ENCODE data around the gene GAS7. TPM values are rescaled to one million over a fixed set of nuclear protein-coding genes. Genes with fewer than 3 reads are reported as not detected.

Gene GAS7
- total RNA-seq, 1 donor from 2014 or later, result 72.7 TPM

DNA sequence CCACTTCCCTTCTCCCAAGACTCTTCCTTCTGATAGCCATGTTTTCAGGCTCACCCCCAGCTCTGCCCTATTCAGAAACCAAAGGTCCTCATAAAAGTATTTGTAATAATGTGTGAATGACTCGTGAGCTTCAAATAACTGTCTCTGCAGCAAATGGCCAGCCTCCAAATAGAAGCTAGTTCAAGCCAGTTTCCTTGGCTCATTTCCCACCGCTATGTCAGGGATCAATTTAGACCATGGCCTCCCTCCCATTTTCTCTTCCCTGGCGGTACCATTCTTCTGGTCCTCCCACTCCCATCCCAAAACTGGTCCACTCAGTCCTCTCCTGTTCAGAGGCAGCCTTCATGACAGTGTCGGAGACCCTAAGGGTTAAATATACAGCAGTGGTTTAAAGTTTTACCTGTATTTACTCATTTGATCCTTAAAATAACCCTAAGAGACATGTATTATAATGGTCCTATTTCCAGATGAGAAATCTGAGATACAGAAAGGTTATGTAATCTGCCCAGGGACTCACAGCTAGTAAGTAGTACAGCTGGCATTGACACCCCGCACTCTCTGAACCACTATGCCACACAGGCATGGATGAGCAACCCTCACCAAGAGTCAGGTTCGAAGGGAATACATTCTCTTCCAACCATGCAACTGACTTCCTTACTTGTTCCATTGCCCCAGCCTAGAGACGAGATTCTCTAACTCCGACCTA, 42.9 kb downstream of the GAS7 start:
- DNase-seq (ENCODE audit: low read depth, low spot score), result no peak
- TF ChIP-seq, protein P1, sequence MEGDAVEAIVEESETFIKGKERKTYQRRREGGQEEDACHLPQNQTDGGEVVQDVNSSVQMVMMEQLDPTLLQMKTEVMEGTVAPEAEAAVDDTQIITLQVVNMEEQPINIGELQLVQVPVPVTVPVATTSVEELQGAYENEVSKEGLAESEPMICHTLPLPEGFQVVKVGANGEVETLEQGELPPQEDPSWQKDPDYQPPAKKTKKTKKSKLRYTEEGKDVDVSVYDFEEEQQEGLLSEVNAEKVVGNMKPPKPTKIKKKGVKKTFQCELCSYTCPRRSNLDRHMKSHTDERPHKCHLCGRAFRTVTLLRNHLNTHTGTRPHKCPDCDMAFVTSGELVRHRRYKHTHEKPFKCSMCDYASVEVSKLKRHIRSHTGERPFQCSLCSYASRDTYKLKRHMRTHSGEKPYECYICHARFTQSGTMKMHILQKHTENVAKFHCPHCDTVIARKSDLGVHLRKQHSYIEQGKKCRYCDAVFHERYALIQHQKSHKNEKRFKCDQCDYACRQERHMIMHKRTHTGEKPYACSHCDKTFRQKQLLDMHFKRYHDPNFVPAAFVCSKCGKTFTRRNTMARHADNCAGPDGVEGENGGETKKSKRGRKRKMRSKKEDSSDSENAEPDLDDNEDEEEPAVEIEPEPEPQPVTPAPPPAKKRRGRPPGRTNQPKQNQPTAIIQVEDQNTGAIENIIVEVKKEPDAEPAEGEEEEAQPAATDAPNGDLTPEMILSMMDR (conservative IDR thresholded peaks at IDR 0.05), result no peak
- no peaks in the 10 kb centered on the region for H3K4me1 Mint-ChIP-seq
- no peaks in the 10 kb centered on the region for H3K9me3 Mint-ChIP-seq
- no peaks in the 10 kb centered on the region for H3K27me3 Mint-ChIP-seq (ENCODE audit: low read depth)
- no peak overlapping the region for H3K27ac Mint-ChIP-seq (ENCODE audit: unreplicated experiment)
- no peak overlapping the region for H3K4me3 Mint-ChIP-seq
- no peaks in the 10 kb centered on the region for H3K36me3 Mint-ChIP-seq (ENCODE audit: low read depth)

DNA sequence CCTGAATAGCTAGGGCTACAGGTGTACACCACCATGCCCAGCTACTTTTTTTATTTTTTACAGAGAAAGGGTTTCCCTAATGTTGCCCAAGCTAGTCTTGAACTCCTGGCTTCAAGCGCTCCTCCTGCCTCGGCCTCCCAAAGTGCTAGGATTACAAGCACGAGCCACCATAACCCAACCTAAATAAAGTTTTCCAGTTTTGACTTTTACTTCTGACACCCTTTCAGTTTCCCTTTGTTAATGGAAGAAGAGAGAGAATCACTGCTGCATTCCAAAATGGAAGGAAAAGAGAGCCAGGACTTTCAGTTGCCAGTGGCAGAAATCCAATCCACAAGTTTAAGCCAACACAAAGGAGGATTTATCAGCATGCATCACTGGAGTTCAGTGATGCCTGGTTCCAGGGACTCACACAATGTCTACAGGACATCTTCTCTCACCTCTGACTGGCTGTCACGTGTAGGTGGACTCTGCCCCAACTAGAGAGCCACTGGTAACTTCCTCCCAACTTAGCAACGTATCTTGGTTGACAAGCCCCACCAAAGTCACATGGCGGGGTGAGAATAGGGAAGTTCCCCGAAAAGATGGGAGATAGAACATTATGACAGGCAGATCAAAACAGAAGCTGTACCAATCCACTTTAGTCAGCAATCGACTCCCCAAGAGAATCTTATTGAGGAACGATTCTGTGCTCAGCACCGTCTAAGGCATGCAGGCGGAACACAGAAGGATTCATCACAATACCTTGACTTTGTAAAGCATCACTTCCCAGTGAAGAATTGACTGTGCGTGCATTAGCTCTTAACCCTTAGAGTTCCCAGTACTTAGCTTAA, 46.5 kb downstream of the GAS7 start:
- Mint-ChIP-seq H3K27ac (ENCODE audit: unreplicated experiment) (no peak overlapping the region), H3K36me3 (ENCODE audit: low read depth) (no peaks in the 10 kb centered on the region), H3K4me1 (peaks cover 9% of the 10 kb centered on the region), H3K9me3 (no peaks in the 10 kb centered on the region), H3K4me3 (no peak overlapping the region), H3K27me3 (ENCODE audit: low read depth) (no peaks in the 10 kb centered on the region)
- DNase-seq (ENCODE audit: low read depth, low spot score), result no peak
- TF ChIP-seq, protein P1 (conservative IDR thresholded peaks at IDR 0.05), result no peak

DNA sequence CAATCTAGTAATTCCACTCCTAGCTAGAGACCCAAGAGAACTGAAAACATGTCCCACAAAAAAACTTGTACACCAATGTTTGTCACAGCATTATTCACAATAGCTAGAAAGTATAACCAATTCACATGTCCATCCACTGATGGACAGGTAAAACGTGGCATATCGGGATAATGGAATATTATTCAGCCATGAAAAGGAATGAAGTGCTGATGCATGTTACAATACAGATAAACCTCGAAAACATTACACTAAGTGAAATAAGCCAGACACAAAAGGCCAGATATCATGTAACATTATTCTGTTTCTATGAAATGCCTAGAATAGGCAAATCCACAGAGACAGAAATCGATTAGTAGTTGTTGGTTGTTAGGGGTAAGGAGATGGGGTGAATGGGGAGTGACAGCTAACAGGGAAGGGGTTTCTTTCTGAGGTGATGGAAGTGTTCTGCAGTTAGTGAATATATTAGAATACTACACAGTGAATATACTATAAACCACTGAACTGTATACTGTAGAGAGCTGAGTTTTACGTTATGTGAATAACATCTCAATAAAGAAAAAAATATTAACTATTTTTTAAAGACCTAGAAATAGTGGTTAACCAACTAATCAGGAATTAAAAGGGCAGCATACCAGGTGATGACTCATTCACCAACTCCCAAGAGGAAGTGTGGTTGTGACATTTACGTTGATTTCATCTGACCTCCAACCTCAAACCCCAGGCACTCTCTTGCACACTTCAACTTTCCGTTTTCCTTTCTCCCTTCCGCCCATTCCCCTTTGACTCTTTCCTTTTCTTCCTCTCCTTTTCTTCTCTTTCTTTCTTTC, 48.6 kb downstream of the GAS7 start:
- Mint-ChIP-seq H3K36me3 (ENCODE audit: low read depth) (no peaks in the 10 kb centered on the region), H3K9me3 (no peaks in the 10 kb centered on the region), H3K27ac (ENCODE audit: unreplicated experiment) (no peak overlapping the region), H3K27me3 (ENCODE audit: low read depth) (no peaks in the 10 kb centered on the region), H3K4me3 (no peak overlapping the region), H3K4me1 (peaks cover 14% of the 10 kb centered on the region)
- no peak for DNase-seq (ENCODE audit: low read depth, low spot score)
- TF ChIP-seq, protein P1 (conservative IDR thresholded peaks at IDR 0.05), result no peak

DNA sequence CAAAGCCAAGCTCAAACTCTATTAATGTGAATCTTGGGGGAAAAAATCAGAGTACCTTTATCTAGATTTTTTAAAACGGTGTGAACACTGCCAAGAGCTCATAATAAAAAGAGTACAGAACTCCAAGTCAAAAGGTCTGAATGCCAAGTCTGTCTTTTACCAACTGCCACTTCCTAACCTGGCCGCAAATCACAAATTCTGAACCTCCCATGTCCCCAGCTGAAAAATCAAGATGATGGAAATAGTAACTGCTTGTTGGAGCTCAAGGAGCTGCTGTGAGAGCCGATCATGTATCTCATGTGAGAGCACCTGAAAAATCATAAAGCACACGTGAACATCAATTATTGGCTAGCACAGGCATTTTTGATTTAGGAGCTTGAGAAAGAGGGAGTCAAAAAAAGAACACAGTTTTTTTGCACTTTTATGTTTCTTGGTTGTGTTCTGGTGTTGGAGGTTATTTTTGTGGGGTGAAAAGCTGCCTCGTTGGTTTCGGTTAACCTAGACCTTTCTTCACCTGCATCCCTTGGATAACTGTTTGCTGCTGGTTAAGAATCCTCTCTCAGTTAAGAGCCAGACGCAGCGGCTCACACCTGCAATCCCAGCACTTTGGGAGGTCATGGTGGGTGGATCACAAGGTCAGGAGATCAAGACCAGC, 50.5 kb downstream of the GAS7 start:
- TF ChIP-seq, protein P1 (conservative IDR thresholded peaks at IDR 0.05), result no peak
- Mint-ChIP-seq H3K27ac (ENCODE audit: unreplicated experiment) (no peak overlapping the region), H3K4me3 (no peak overlapping the region), H3K27me3 (ENCODE audit: low read depth) (no peaks in the 10 kb centered on the region), H3K9me3 (no peaks in the 10 kb centered on the region), H3K4me1 (peaks cover 14% of the 10 kb centered on the region), H3K36me3 (ENCODE audit: low read depth) (no peaks in the 10 kb centered on the region)
- DNase-seq (ENCODE audit: low read depth, low spot score), result no peak

DNA sequence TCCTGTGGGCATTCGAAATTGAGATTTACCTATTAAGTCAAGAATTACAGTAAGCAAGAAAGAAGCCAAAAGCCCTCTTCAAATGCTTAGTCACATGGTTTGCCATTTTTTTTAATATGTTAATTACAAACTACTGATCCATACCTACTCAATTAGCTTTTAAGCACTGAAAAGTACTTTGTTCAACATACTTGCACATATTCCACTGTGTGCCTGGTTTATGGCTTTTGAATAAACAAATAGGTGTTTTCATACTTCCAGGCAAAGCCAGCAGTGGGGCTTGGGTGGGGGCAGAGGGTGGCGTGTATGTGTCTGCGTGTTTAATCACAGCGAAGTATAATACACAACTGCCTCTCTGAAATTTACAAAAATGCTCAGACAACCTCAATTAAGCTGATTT, 51.4 kb downstream of the GAS7 start:
- DNase-seq (ENCODE audit: low read depth, low spot score), result no peak
- H3K27ac Mint-ChIP-seq (ENCODE audit: unreplicated experiment), result no peak overlapping the region
- H3K4me3 Mint-ChIP-seq, result no peak overlapping the region
- TF ChIP-seq, protein P1 (conservative IDR thresholded peaks at IDR 0.05), result no peak
- H3K4me1 Mint-ChIP-seq, result peaks cover 14% of the 10 kb centered on the region
- H3K36me3 Mint-ChIP-seq (ENCODE audit: low read depth), result no peaks in the 10 kb centered on the region
- H3K27me3 Mint-ChIP-seq (ENCODE audit: low read depth), result no peaks in the 10 kb centered on the region
- H3K9me3 Mint-ChIP-seq, result no peaks in the 10 kb centered on the region

Measured in neural crest cell (in vitro differentiated cells).